Measurements from ENCODE around the gene RAB37. TPM values are rescaled to one million over a fixed set of nuclear protein-coding genes. Genes with fewer than 3 reads are reported as not detected.

The RAB37 gene
- polyA plus RNA-seq, 1 donor from 2014 or later, result not detected

- no peaks in the 10 kb centered on the region for H3K79me2 ChIP-seq (replicated peaks; ENCODE audit: insufficient read depth, low read length)
- H3K27ac ChIP-seq (ENCODE audit: low read length), result no peak overlapping the region
- no peaks in the 10 kb centered on the region for H3K9me3 ChIP-seq (ENCODE audit: low read length)
- no peaks in the 10 kb centered on the region for H3K9me2 ChIP-seq (ENCODE audit: insufficient read depth, low read length)
- H2AFZ ChIP-seq (ENCODE audit: low read depth, low read length), result no peak overlapping the region
- TF ChIP-seq POLR2AphosphoS5 (IDR thresholded peaks at IDR 0.05) (no peak), EP300 (conservative IDR thresholded peaks at IDR 0.05; ENCODE audit: poor library complexity, severe bottlenecking) (no peak), SMC3 (conservative IDR thresholded peaks at IDR 0.05; ENCODE audit: poor library complexity) (no peak), REST (IDR thresholded peaks at IDR 0.05; ENCODE audit: borderline replicate concordance) (no peak), TAF1 (IDR thresholded peaks at IDR 0.05; ENCODE audit: low read depth) (no peak), RAD21 (conservative IDR thresholded peaks at IDR 0.05) (no peak), EZH2 (IDR thresholded peaks at IDR 0.05; ENCODE audit: borderline replicate concordance, insufficient read depth, low read length, poor library complexity, severe bottlenecking) (no peak), MXI1 (conservative IDR thresholded peaks at IDR 0.05; ENCODE audit: poor library complexity, severe bottlenecking) (no peak)
- TF ChIP-seq, protein P1, sequence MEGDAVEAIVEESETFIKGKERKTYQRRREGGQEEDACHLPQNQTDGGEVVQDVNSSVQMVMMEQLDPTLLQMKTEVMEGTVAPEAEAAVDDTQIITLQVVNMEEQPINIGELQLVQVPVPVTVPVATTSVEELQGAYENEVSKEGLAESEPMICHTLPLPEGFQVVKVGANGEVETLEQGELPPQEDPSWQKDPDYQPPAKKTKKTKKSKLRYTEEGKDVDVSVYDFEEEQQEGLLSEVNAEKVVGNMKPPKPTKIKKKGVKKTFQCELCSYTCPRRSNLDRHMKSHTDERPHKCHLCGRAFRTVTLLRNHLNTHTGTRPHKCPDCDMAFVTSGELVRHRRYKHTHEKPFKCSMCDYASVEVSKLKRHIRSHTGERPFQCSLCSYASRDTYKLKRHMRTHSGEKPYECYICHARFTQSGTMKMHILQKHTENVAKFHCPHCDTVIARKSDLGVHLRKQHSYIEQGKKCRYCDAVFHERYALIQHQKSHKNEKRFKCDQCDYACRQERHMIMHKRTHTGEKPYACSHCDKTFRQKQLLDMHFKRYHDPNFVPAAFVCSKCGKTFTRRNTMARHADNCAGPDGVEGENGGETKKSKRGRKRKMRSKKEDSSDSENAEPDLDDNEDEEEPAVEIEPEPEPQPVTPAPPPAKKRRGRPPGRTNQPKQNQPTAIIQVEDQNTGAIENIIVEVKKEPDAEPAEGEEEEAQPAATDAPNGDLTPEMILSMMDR (IDR thresholded peaks at IDR 0.05; ENCODE audit: poor library complexity, severe bottlenecking), result no peak
- no peak overlapping the region for H3K4me2 ChIP-seq (ENCODE audit: low read length)
- H3K27me3 ChIP-seq (ENCODE audit: insufficient read depth, low read depth, low read length), result no peaks in the 10 kb centered on the region
- H3K4me3 ChIP-seq (ENCODE audit: low read length), result no peak overlapping the region
- no peaks in the 10 kb centered on the region for H3K36me3 ChIP-seq (ENCODE audit: insufficient read depth, low read length)
- no peak overlapping the region for H3K9ac ChIP-seq (ENCODE audit: low read length)
- no peaks in the 10 kb centered on the region for H4K20me1 ChIP-seq (ENCODE audit: insufficient read depth)
- no peaks in the 10 kb centered on the region for H3F3A ChIP-seq (ENCODE audit: insufficient read depth, low read length, poor library complexity, severe bottlenecking)
Observed at GRCh38 chr17:74785096-74785980, 48.3 kb downstream of the RAB37 start.

DNA sequence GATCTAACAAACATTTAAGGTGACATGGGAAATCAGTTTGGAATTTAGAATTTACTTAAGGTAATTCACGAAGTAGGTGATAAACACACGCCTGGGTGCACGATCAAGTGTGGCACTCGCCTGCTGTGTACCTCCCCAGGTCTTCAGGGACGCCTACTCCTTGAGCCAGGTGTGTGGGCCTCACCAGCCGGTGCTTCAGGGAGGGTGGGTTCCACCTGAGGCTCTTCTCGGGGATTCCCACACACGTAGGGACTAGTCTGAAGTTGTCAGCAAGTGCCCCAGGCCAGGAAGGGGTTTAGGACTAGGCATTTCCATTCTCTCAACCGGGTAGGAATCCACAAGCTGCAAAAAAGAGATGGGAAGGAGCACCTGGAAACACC lies 48.9 kb downstream of the RAB37 start:
- Histone ChIP-seq H3K27me3 (ENCODE audit: insufficient read depth, low read depth, low read length) (no peaks in the 10 kb centered on the region), H3F3A (ENCODE audit: insufficient read depth, low read length, poor library complexity, severe bottlenecking) (no peaks in the 10 kb centered on the region), H3K36me3 (ENCODE audit: insufficient read depth, low read length) (no peaks in the 10 kb centered on the region), H3K9me3 (ENCODE audit: low read length) (no peaks in the 10 kb centered on the region), H3K4me2 (ENCODE audit: low read length) (no peak overlapping the region), H3K79me2 (replicated peaks; ENCODE audit: insufficient read depth, low read length) (no peaks in the 10 kb centered on the region), H4K20me1 (ENCODE audit: insufficient read depth) (no peaks in the 10 kb centered on the region), H3K9me2 (ENCODE audit: insufficient read depth, low read length) (no peaks in the 10 kb centered on the region), H3K4me3 (ENCODE audit: low read length) (no peak overlapping the region), H3K27ac (ENCODE audit: low read length) (no peak overlapping the region), H3K9ac (ENCODE audit: low read length) (no peak overlapping the region), H2AFZ (ENCODE audit: low read depth, low read length) (no peak overlapping the region)
- no peak for TF ChIP-seq POLR2AphosphoS5 (IDR thresholded peaks at IDR 0.05)
- no peak for TF ChIP-seq TAF1 (IDR thresholded peaks at IDR 0.05; ENCODE audit: low read depth)
- no peak for TF ChIP-seq REST (IDR thresholded peaks at IDR 0.05; ENCODE audit: borderline replicate concordance)
- TF ChIP-seq RAD21 (conservative IDR thresholded peaks at IDR 0.05), result no peak
- TF ChIP-seq, protein P1 (IDR thresholded peaks at IDR 0.05; ENCODE audit: poor library complexity, severe bottlenecking), result no peak
- TF ChIP-seq MXI1 (conservative IDR thresholded peaks at IDR 0.05; ENCODE audit: poor library complexity, severe bottlenecking), result no peak
- no peak for TF ChIP-seq EZH2 (IDR thresholded peaks at IDR 0.05; ENCODE audit: borderline replicate concordance, insufficient read depth, low read length, poor library complexity, severe bottlenecking)
- no peak for TF ChIP-seq SMC3 (conservative IDR thresholded peaks at IDR 0.05; ENCODE audit: poor library complexity)
- no peak for TF ChIP-seq EP300 (conservative IDR thresholded peaks at IDR 0.05; ENCODE audit: poor library complexity, severe bottlenecking)
